DMS79 treated with DMSO at 0.1 percent for 48 hours (cell line): Measurements from ENCODE around the gene SLITRK3.
A peak's percentile ranks its signal among the peaks of the same experiment; 100 is the strongest.
"Not testable (repeated sequence)": the region's sequence is repeated elsewhere in the genome, so short reads cannot be mapped to it uniquely, and the experiment has no call there.

Experiments used
- DNase-seq: peaks from one replicate; lab custom pipeline; 2025; lab: John Stamatoyannopoulos, UW

The SLITRK3 gene

DNA sequence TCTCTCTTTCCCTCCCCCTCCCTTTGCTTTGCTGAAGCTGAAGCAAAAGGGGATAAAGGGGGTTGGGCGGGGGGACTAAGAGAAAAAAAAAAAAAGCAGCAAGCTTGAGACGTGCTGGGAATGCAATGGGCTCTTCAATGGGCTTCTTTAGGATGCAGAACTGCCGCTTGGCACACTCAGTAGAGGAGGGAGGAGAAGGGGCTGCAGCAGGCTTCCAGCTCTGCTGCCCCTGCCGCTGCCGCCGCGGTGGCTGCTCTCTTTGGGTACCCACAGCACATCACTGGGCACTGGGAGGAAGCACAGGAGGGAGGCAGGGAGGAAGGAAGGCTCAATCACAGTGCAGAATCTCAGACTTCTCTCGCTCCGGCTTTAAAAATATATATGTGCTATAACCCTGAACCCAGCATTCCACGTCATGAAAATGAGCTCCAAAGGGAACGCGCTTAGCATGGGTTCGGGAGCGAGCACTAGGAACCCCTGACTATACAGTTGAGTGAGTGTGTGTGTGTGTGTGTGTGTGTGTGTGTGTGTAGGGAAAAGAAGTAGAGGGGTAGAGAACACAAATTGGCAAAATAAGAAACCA, 3.5 kb downstream of the SLITRK3 start:
- no peak for DNase-seq

DNA sequence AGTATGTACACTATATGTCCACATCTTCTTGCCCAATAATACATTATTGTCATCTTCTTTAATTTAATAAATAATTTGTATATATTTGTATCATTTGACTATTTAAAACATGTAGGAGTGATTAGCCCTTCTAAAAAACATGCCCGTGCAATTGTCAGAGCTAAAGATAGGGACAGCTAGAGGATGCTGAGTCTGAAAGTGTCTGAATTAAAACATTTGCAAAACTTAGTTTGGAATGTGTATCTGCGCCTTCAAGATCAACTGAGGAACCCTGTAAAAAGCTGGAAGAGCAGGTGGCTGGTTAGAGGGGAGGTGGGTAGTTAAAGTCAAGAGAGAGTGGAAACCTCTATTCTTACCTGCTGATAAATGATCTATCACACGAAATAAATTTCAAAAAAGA, 4.7 kb downstream of the SLITRK3 start:
- DNase-seq: no peak

DNA sequence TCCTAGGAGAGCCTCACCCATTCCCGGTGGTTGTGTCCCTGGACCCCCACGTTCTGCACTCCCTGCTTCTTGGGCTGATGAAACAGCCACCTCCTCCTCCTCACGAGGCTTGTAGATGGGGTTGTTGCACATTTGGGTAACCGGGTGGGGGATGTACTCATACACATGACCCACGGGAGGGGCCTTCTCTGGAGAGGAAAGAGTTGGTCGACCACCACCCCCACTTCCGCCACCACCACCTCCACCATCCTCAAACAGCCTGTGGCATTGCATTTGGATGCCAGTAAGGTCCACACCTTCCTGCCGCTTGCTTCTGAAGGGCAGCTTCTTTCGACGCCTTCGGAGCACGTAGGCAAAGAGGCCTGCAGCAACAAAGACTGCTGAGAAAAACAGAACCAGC, 7.7 kb downstream of the SLITRK3 start:
- DNase-seq: no peak

DNA sequence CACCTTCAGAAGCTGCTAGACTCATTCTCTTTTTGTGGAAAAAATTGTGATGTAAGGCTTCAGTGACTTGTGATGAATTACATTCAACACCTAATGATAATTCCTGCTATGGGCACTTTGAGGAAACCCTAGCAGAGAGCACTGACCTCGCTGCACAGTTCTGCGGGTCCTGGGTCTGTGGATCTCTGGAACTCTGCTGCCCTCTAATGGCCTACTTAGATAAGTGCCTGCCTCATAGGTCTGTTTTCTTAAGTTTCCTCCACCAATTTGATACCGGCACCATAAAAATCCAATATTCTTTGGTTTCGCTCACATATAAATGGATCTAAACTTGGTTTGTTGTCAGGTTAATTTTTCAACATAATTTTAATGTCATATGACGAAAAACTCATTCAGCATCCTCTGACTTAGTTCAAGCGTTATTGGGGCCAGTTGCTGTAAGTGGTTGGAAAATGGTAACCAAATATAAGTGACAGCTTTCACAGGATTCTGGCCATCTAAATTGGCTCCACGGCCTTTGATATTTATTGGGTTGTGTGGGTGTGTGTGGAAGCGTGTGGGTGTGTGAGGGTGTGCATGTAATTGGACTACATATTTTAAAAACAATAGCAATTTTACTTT, 10.4 kb downstream of the SLITRK3 start:
- peak; percentile 18 for DNase-seq

DNA sequence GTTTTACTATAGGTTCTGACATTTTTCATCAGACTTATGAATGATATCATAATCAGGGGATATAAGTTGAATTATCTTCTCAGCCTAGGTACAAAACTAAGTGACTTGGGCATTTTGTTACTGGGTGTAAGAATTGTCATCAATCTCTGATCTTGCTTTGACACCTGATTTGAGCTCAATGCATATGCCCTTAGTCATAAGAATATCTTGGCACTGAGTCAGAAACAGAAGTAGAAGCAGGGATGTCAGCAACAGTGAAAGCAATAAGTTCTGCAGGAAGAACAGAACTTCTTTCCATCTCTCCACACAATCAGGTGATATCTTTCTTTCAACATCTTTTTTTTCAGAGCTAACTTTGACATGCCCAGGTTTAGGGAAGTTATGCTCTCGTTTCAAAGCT, 14.6 kb downstream of the SLITRK3 start:
- no peak for DNase-seq

DNA sequence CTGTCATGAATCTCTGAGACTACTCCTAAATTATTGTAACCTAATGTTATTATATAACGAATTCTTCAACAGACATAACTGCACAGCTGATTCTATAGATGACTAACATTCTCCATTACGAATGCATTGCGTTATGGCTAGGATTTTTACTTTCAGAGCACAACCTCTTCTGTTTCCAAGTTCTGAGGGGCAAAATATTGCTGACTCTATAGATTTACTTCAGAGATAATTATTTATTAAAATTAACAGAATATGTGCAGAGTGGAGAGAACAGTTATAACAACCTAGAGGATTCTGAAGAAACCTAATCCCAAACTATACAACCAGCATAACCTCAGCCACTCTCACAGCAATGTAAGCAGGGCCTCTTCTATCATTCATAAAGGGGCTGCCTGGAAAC, 25.9 kb downstream of the SLITRK3 start:
- no peak for DNase-seq

DNA sequence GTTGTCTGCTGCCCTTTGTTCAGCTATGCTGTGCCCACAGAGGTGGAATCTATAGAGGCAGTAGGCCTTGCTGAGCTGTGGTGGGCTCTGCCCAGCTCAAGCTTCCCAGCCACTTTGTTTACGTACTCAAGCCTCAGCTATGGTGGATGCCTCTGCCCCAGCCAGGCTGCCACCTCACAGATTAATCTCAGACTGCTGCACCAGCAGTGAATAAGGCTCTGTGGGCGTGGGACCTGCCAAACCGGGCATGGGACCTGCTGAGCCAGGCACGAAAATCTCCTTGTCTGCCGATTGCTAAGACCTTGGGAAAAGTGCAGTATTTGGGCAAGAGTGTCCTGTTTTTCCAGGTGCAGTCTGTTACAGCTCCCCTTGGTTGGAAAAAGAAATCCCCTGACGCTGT, 26.8 kb downstream of the SLITRK3 start:
- no peak for DNase-seq

DNA sequence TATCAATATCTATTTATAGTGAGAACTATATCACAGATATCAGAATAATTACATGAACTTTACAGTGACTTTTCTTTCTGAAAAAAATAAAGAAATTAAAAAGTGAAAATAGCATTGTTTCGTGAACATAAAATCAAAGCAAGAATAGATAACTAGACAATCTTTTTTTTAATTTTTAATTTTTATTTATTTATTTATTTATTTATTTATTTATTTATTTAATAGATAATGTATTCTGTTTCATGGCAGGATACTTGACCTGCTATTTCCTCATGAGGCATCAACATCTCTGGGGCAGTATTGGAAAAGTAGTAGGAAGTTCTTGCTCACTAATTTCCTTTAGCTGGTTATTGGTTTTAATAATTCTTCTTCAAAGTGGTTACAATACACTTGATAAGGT, 33.3 kb downstream of the SLITRK3 start:
- no peak for DNase-seq

DNA sequence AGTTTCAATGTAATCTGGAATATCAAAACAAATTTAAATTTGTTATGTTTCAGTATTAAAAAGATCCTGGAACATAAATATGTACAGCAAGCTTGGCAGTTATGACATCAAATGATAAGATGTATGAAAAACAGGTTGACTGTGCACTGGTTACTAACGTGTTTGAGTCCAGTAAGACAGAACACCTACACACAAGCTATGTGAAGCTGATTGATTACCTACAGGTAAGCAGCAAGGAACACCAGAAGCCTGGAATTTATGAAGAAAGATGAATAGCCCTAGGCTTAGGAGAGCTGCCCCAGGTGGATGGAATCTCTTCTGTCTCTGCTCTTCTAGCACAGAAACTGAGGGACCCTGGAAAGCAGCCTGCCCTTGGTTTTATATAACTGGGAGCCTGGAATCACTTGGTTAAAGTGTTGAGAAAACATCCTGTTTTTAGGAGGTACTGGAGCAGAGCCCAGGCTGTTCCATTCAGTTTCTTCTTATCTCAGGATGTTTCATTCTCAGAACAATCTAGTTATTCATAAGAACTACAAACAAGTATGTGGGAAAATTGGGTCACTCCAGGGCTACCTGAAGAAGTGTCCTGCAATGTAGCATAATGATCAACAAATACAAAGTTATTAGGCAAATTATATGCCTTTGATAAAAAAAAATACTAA, 36.3 kb downstream of the SLITRK3 start:
- DNase-seq: no peak

DNA sequence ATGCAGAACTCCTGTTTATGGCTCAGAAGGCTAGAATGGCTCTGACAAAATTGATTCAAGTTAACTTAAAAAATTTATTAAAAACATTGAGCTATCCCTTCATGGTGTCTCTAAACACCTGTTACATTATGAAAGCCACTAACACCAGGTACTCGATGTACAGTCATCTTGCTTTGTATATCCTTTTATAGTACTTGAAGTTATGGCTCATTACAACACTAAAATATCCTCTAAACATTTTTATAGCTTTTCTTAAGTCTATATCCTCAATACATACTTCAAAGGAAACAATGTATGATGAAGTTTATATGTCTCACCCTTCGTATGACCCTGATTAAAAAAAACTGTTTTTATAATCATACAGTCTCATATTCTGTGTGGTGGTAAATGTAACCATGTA, 38.2 kb downstream of the SLITRK3 start:
- DNase-seq: no peak

DNA sequence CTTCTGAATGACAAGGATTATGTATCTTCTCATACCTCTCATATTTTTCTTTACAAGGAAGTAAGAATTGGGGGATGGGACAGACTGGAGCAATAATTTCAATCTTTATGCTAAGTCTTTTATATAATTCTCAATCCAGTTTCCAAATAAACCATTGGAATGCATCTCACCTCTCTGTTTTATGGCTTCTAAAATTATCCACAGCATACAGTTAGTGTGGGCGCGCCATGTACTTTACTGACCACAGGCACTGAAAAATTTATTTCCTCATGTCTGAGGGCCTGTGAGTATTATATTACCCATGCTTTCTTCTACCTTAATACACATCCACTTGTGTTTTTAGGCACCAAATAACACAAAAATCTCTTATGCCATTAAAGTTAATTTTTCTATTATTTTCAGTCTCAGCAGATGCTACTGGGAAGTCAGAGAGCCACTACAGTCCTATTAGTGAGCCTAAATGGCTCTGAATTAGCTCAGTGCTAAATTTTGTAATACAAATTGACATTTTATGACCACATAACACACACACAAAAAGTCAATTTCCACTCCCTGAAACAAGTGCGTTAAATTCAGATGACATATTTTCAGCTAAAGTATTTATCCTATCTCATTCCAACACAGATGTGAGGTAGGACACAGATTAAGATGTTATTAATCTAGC, 39.3 kb downstream of the SLITRK3 start:
- no peak for DNase-seq

DNA sequence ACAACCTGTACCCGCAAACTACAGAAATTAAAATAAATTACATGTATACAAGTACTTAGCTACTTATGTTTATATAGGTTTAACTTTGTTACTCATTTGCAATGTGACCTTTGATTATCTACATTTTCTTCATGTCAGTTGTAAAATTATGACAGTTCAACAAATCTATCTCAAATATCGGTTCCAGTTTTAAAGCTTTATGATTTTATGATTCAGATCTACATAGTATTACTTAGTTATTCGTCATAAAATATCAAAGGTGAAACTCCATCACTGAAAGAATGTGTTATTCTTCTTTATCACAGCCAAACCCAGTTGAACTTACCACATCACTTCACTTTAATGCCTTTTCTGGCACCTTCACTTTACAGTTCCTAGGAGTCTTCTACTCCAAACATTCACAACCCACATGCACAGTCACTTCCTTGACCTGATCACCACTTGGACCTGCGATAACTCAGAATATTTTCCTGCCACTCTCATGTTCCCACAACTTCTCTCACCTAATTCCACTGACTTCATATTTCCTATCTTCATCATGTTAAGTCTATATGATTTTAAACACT, 47.2 kb downstream of the SLITRK3 start:
- no peak for DNase-seq

DNA sequence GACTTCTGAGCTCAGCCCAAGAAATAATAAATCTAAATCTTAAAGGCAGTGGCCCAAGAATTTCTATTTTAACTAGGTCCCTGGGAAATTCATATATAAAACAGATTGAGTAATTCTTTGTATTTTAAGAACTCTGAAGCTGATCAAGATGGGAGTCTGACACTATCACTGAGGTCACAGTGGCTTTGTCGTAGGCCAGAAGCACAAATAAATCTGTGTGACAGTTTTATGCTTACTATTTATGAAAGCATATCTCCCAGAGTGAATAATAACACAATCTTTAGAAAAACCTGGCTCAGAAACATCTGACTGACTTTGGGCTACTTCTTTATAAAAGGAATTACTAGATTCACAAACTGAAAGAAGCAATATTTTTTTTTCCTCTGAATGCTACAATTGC, 51.9 kb downstream of the SLITRK3 start:
- DNase-seq: no peak

DNA sequence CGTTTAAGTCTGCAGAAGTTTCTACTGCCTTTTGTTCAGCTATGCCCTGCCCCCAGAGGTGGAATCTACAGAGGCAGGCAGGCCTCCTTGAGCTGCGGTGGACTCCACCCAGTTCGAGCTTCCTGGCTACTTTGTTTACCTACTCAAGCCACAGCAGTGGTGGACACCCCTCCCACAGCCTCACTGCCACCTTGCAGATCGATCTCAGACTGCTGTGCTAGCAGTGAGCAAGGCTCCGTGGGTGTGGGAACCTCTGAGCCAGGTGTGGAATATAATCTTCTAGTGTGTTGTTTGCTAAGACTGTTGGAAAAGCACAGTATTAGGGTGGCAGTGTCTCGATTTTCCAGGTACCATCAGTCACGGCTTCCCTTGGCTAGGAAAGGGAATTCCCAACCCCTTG, 56.3 kb downstream of the SLITRK3 start:
- not testable (repeated sequence) for DNase-seq
